Endothelial cell (in vitro differentiated cells): ENCODE data around the gene CELSR3. TPM values are rescaled to one million over a fixed set of nuclear protein-coding genes. Genes with fewer than 3 reads are reported as not detected.

Source experiments
- DNase-seq: peaks from one replicate; pipeline ENCODE4 v3.0.0; 2021; ENCODE audit warnings: low spot score
- H3K27ac Mint-ChIP-seq: one replicate; pipeline ENCODE4 v1.8.0; 2021; ENCODE audit warnings: mixed read lengths, inconsistent platforms; ENCODE audit not compliant: unreplicated experiment
- H3K27me3 Mint-ChIP-seq: one replicate; pipeline ENCODE4 v1.8.0; 2021; ENCODE audit warnings: mild to moderate bottlenecking, moderate library complexity, mixed read lengths, inconsistent platforms; ENCODE audit not compliant: unreplicated experiment
- H3K36me3 Mint-ChIP-seq: one replicate; pipeline ENCODE4 v1.8.0; 2021; ENCODE audit warnings: mild to moderate bottlenecking, low read depth, mixed read lengths, inconsistent platforms; ENCODE audit not compliant: unreplicated experiment
- H3K4me1 Mint-ChIP-seq: one replicate; pipeline ENCODE4 v1.8.0; 2021; ENCODE audit warnings: mild to moderate bottlenecking, mixed read lengths, inconsistent platforms; ENCODE audit not compliant: unreplicated experiment
- H3K4me3 Mint-ChIP-seq: one replicate; pipeline ENCODE4 v1.8.0; 2021; ENCODE audit warnings: mild to moderate bottlenecking, mixed read lengths, inconsistent platforms; ENCODE audit not compliant: unreplicated experiment
- H3K9me3 Mint-ChIP-seq: one replicate; pipeline ENCODE4 v1.8.0; 2021; ENCODE audit warnings: mixed read lengths, inconsistent platforms; ENCODE audit not compliant: unreplicated experiment
- CTCF ChIP-seq: fragments of 200-600 bp; sonication (generic); IDR thresholded peaks from one replicate; pipeline ENCODE4 v1.5.0; 2021; ENCODE audit warnings: antibody characterized with exemption; ENCODE audit not compliant: unreplicated experiment
- total RNA-seq: library from RNA; stranded (reverse); fragmentation: NEBNext Ultra II Directional; extraction: Animal tissue kit (Norgen Biotek cat#: 25700); gene quantifications from one replicate; pipeline ENCODE4 v1.2.1, GENCODE V29; 2021; ENCODE audit not compliant: unreplicated experiment

CELSR3 gene
- total RNA-seq, 1 donor from 2014 or later, result 7.6 TPM

GRCh38 chr3:48684480-48685143 is 21.9 kb upstream of the CELSR3 start:
- peaks cover 33% of the 10 kb centered on the region for H3K4me1 Mint-ChIP-seq
- TF ChIP-seq CTCF, result no peak
- no peaks in the 10 kb centered on the region for H3K9me3 Mint-ChIP-seq
- H3K27ac Mint-ChIP-seq, result peak overlapping the region; percentile 64
- peaks cover 29% of the 10 kb centered on the region for H3K36me3 Mint-ChIP-seq
- peak overlapping the region; percentile 90 for H3K4me3 Mint-ChIP-seq
- peaks cover 17% of the 10 kb centered on the region for H3K27me3 Mint-ChIP-seq
- no peak for DNase-seq

GRCh38 chr3:48684054-48684349 is 21.3 kb upstream of the CELSR3 start:
- Mint-ChIP-seq H3K9me3 (no peaks in the 10 kb centered on the region), H3K36me3 (peaks cover 33% of the 10 kb centered on the region), H3K4me3 (peak overlapping the region; percentile 90), H3K27ac (peak overlapping the region; percentile 74), H3K27me3 (peaks cover 17% of the 10 kb centered on the region), H3K4me1 (peaks cover 33% of the 10 kb centered on the region)
- TF ChIP-seq CTCF, result no peak
- no peak for DNase-seq

- H3K27ac Mint-ChIP-seq, result no peak overlapping the region
- H3K4me3 Mint-ChIP-seq, result no peak overlapping the region
- peaks cover 17% of the 10 kb centered on the region for H3K27me3 Mint-ChIP-seq
- H3K36me3 Mint-ChIP-seq, result peaks cover 41% of the 10 kb centered on the region
- no peak for DNase-seq
- H3K4me1 Mint-ChIP-seq, result peaks cover 33% of the 10 kb centered on the region
- H3K9me3 Mint-ChIP-seq, result no peaks in the 10 kb centered on the region
- no peak for TF ChIP-seq CTCF
Observed at GRCh38 chr3:48682786-48683185, 20.1 kb upstream of the CELSR3 start.

- Mint-ChIP-seq H3K9me3 (no peaks in the 10 kb centered on the region), H3K4me3 (no peak overlapping the region), H3K27ac (no peak overlapping the region), H3K27me3 (peaks cover 18% of the 10 kb centered on the region), H3K36me3 (peaks cover 44% of the 10 kb centered on the region), H3K4me1 (peaks cover 33% of the 10 kb centered on the region)
- no peak for TF ChIP-seq CTCF
- no peak for DNase-seq
Observed at GRCh38 chr3:48681974-48682610, 19.4 kb upstream of the CELSR3 start.

- Mint-ChIP-seq H3K9me3 (no peaks in the 10 kb centered on the region), H3K4me3 (no peak overlapping the region), H3K36me3 (peaks cover 43% of the 10 kb centered on the region), H3K27me3 (peaks cover 15% of the 10 kb centered on the region), H3K4me1 (peaks cover 31% of the 10 kb centered on the region), H3K27ac (no peak overlapping the region)
- TF ChIP-seq CTCF, result no peak
- DNase-seq, result no peak
Observed at GRCh38 chr3:48681541-48681880, 18.8 kb upstream of the CELSR3 start.
